H9 (cell line): ENCODE data around the gene AP1S1. TPM values are rescaled to one million over a fixed set of nuclear protein-coding genes. Genes with fewer than 3 reads are reported as not detected.
A peak's percentile ranks its signal among the peaks of the same experiment; 100 is the strongest.

Experiments
- DNase-seq: peaks from one replicate; pipeline ENCODE4 v3.0.0-alpha.2; 2017
- H2AFZ ChIP-seq: one replicate; pipeline ENCODE4 v1.6.1; 2013; ENCODE audit warnings: mild to moderate bottlenecking, low read length, control low read depth, moderate library complexity
- H2AK5ac ChIP-seq: 2 replicates; pipeline ENCODE4 v1.6.1; 2013; ENCODE audit warnings: low read length, control low read depth, mixed read lengths; ENCODE audit not compliant: insufficient read length
- H2BK120ac ChIP-seq: one replicate; pipeline ENCODE4 v1.6.1; 2013; ENCODE audit warnings: low read depth, mild to moderate bottlenecking, low read length, control low read depth, inconsistent platforms; ENCODE audit not compliant: poor library complexity, severe bottlenecking
- H2BK12ac ChIP-seq: 2 replicates; pipeline ENCODE4 v1.6.1; 2013; ENCODE audit warnings: low read length, control low read depth, mixed read lengths, low read depth; ENCODE audit not compliant: insufficient read length
- H2BK15ac ChIP-seq: 2 replicates; pipeline ENCODE4 v1.6.1; 2013; ENCODE audit warnings: low read depth, low read length, control low read depth
- H2BK20ac ChIP-seq: one replicate; pipeline ENCODE4 v1.6.1; 2013; ENCODE audit warnings: low read depth, mild to moderate bottlenecking, low read length, control low read depth, inconsistent platforms; ENCODE audit not compliant: poor library complexity, severe bottlenecking
- H2BK5ac ChIP-seq: 2 replicates; pipeline ENCODE4 v1.6.1; 2013; ENCODE audit warnings: low read length, control low read depth, mixed read lengths; ENCODE audit not compliant: insufficient read length
- H3K14ac ChIP-seq: 2 replicates; pipeline ENCODE4 v1.6.1; 2013; ENCODE audit warnings: low read length, control low read depth; ENCODE audit not compliant: insufficient read depth
- H3K18ac ChIP-seq: 2 replicates; pipeline ENCODE4 v1.6.1; 2013; ENCODE audit warnings: low read depth, mild to moderate bottlenecking, mixed read lengths, low read length, control low read depth; ENCODE audit not compliant: insufficient read length
- H3K23ac ChIP-seq: 2 replicates; pipeline ENCODE4 v1.6.1; 2013; ENCODE audit warnings: low read length, control low read depth, mixed read lengths, low read depth; ENCODE audit not compliant: insufficient read length
- H3K23me2 ChIP-seq: 2 replicates; pipeline ENCODE4 v1.6.1; 2013; ENCODE audit warnings: low read depth, mild to moderate bottlenecking, mixed read lengths, low read length, control low read depth; ENCODE audit not compliant: insufficient read length, poor library complexity, severe bottlenecking
- H3K27ac ChIP-seq: 2 replicates; pipeline ENCODE4 v1.5.1; 2013; ENCODE audit warnings: low read length, control low read depth, mixed read lengths, low read depth; ENCODE audit not compliant: insufficient read length
- H3K27me3 ChIP-seq: 2 replicates; pipeline ENCODE4 v1.6.1; 2013; ENCODE audit warnings: low read length, control low read depth, inconsistent platforms; ENCODE audit not compliant: insufficient read depth
- H3K4ac ChIP-seq: 2 replicates; pipeline ENCODE4 v1.6.1; 2013; ENCODE audit warnings: low read depth, mild to moderate bottlenecking, control low read depth, inconsistent platforms, low read length, moderate library complexity
- H3K4me1 ChIP-seq: 2 replicates; pipeline ENCODE4 v1.6.1; 2013; ENCODE audit warnings: low read length, control low read depth, inconsistent platforms; ENCODE audit not compliant: insufficient read depth
- H3K4me2 ChIP-seq: 2 replicates; pipeline ENCODE4 v1.6.1; 2013; ENCODE audit warnings: low read length, control low read depth, mixed read lengths; ENCODE audit not compliant: insufficient read length, insufficient read depth
- H3K56ac ChIP-seq: 2 replicates; pipeline ENCODE4 v1.6.1; 2013; ENCODE audit warnings: low read depth, mild to moderate bottlenecking, mixed read lengths, low read length, control low read depth; ENCODE audit not compliant: insufficient read length
- H3K79me1 ChIP-seq: 2 replicates; pipeline ENCODE4 v1.6.1; 2013; ENCODE audit warnings: low read depth, mild to moderate bottlenecking, moderate library complexity, low read length, control low read depth, inconsistent platforms; ENCODE audit not compliant: insufficient read depth, poor library complexity, severe bottlenecking
- H3K79me2 ChIP-seq: 2 replicates; pipeline ENCODE4 v1.6.1; 2013; ENCODE audit warnings: low read length, control low read depth, inconsistent platforms; ENCODE audit not compliant: insufficient read depth
- H3K9ac ChIP-seq: 2 replicates; pipeline ENCODE4 v1.6.1; 2013; ENCODE audit warnings: low read length, control low read depth, mixed read lengths; ENCODE audit not compliant: insufficient read length; ENCODE audit errors: extremely low read depth
- H3K9me3 ChIP-seq: one replicate; pipeline ENCODE4 v1.6.1; 2013; ENCODE audit warnings: low read depth, low read length, inconsistent platforms; ENCODE audit not compliant: control insufficient read depth
- H3T11ph ChIP-seq: one replicate; pipeline ENCODE4 v1.6.1; 2013; ENCODE audit warnings: mild to moderate bottlenecking, low read length, control low read depth, inconsistent platforms
- H4K20me1 ChIP-seq: one replicate; pipeline ENCODE4 v1.6.1; 2013; ENCODE audit not compliant: control insufficient read depth, insufficient read length, insufficient read depth
- H4K5ac ChIP-seq: 2 replicates; pipeline ENCODE4 v1.6.1; 2013; ENCODE audit warnings: low read depth, mild to moderate bottlenecking, mixed read lengths, low read length, control low read depth; ENCODE audit not compliant: insufficient read length
- H4K8ac ChIP-seq: replicated peaks from 2 replicates; pipeline ENCODE4 v1.6.1; 2013; ENCODE audit warnings: low read length, control low read depth, mixed read lengths, low read depth; ENCODE audit not compliant: insufficient read length
- H4K91ac ChIP-seq: 2 replicates; pipeline ENCODE4 v1.6.1; 2013; ENCODE audit warnings: low read depth, mild to moderate bottlenecking, moderate library complexity, mixed read lengths, low read length, control low read depth; ENCODE audit not compliant: insufficient read length
- H3K27ac Mint-ChIP-seq, 3 experiments: 2 replicates in 2 of 3; 3 replicates in 1 of 3; pipeline ENCODE4 v1.8.0; 2020 to 2021; ENCODE audit warnings: mixed read lengths in 3 of 3, mild to moderate bottlenecking in 1 of 3, moderate library complexity in 1 of 3
- H3K27me3 Mint-ChIP-seq: 2 replicates; pipeline ENCODE4 v1.8.0; 2021; ENCODE audit warnings: low read depth, mild to moderate bottlenecking, moderate library complexity, mixed read lengths
- H3K36me3 Mint-ChIP-seq, 3 experiments: 2 replicates in 2 of 3; 3 replicates in 1 of 3; pipeline ENCODE4 v1.8.0; 2020 to 2021; ENCODE audit warnings: low read depth in 3 of 3, mixed read lengths in 3 of 3; ENCODE audit not compliant: insufficient read depth in 1 of 3
- H3K4me1 Mint-ChIP-seq, 2 experiments: 2 replicates each; pipeline ENCODE4 v1.8.0; 2020; ENCODE audit warnings: mixed read lengths in 2 of 2
- H3K4me3 Mint-ChIP-seq, 2 experiments: 2 replicates in 1 of 2; 3 replicates in 1 of 2; pipeline ENCODE4 v1.8.0; 2020 to 2021; ENCODE audit warnings: mild to moderate bottlenecking in 2 of 2, mixed read lengths in 2 of 2, moderate library complexity in 1 of 2
- H3K9me3 Mint-ChIP-seq, 2 experiments: 2 replicates in 1 of 2; 3 replicates in 1 of 2; pipeline ENCODE4 v1.8.0; 2020; ENCODE audit warnings: mild to moderate bottlenecking in 2 of 2, mixed read lengths in 2 of 2, moderate library complexity in 1 of 2
- CTCF ChIP-seq: fragments of 200-600 bp; sonication (generic); conservative IDR thresholded peaks from 3 replicates; pipeline ENCODE4 v1.8.0; 2021; ENCODE audit warnings: antibody characterized with exemption, mild to moderate bottlenecking
- WGBS: extraction: QIAGEN DNeasy Blood & Tissue Kit; methylation state at CpG from one replicate; pipeline ENCODE4 v1.1.7; 2013; ENCODE audit warnings: missing lambda C conversion rate, low lambda C conversion rate, mixed read lengths; ENCODE audit not compliant: insufficient read length; ENCODE audit errors: extremely low coverage; 5-methylcytosine and 5-hydroxymethylcytosine counted together
- total RNA-seq: library from RNA; stranded (reverse); gene quantifications from 2 replicates; pipeline ENCODE4 v1.2.1, GENCODE V29; 2021

Gene AP1S1
- total RNA-seq, 1 experiment from 2014 or later = 65.2 TPM

- Histone ChIP-seq H3K79me1 (no peaks in the 10 kb centered on the region), H3K23ac (no peak overlapping the region), H2AFZ (peak overlapping the region; percentile 85), H3K9me3 (no peaks in the 10 kb centered on the region), H3T11ph (no peak overlapping the region), H2BK20ac (no peak overlapping the region), H2BK120ac (no peak overlapping the region), H3K4me2 (peak overlapping the region; percentile 73), H4K20me1 (no peaks in the 10 kb centered on the region), H3K56ac (no peak overlapping the region), H3K23me2 (peaks cover 3% of the 10 kb centered on the region), H3K4ac (no peak overlapping the region), H4K8ac (no peak overlapping the region), H3K18ac (peak overlapping the region; percentile 81), H3K9ac (peak overlapping the region; percentile 46), H2BK12ac (no peak overlapping the region), H3K14ac (peak overlapping the region; percentile 45; the same call in 1 of the 2 replicates), H4K91ac (no peak overlapping the region), H2BK15ac (no peak overlapping the region), H3K4me1 (no peaks in the 10 kb centered on the region; the same call in 1 of the 2 replicates), H3K27me3 (no peaks in the 10 kb centered on the region), H4K5ac (no peak overlapping the region), H2BK5ac (no peak overlapping the region), H3K27ac (no peak overlapping the region), H2AK5ac (no peak overlapping the region), H3K79me2 (no peaks in the 10 kb centered on the region)
- Mint-ChIP-seq H3K36me3 (peaks cover 0 to 19% (median 0%) of the 10 kb centered on the region in 3 experiments; a peak in 2 of 7 replicates), H3K27me3 (no peaks in the 10 kb centered on the region; the same call in 1 of the 2 replicates), H3K4me3 (peak overlapping the region in 1 of 2 experiments; percentile 34; a peak in 2 of 5 replicates), H3K9me3 (no peaks in the 10 kb centered on the region; a peak in 1 of 5 replicates), H3K27ac (peak overlapping the region in 2 of 3 experiments; percentile 62 to 98; a peak in 2 of 7 replicates), H3K4me1 (peaks cover 35 to 39% of the 10 kb centered on the region in 2 experiments)
- TF ChIP-seq CTCF = peak; percentile 92
- DNase-seq = peak; percentile 88
- WGBS = no CpG with 5 or more reads among the region's 16 CpGs
These were observed 15.9 kb upstream of the AP1S1 start for GRCh38 chr7:101138213-101138870.
